GM23248 (cell line): ENCODE measurements around the gene CTRL. TPM values are rescaled to one million over a fixed set of nuclear protein-coding genes. Genes with fewer than 3 reads are reported as not detected.

ENCODE experiments used
- DNase-seq: peaks from one replicate; pipeline ENCODE4 v3.0.0-alpha.2; 2015
- H2AFZ ChIP-seq: fragments of 200-600 bp; sonication (generic); 2 replicates; pipeline ENCODE4 v1.6.1; 2016; ENCODE audit warnings: antibody characterized with exemption
- H3F3A ChIP-seq: fragments of 200-600 bp; sonication (generic); 2 replicates; pipeline ENCODE4 v1.6.1; 2016; ENCODE audit warnings: mild to moderate bottlenecking, antibody characterized with exemption, mixed run types; ENCODE audit not compliant: insufficient read depth
- H3K27ac ChIP-seq: fragments of 200-600 bp; sonication (generic); 2 replicates; pipeline ENCODE4 v1.5.1; 2016; ENCODE audit warnings: mild to moderate bottlenecking
- H3K27me3 ChIP-seq: fragments of 200-600 bp; sonication (generic); replicated peaks from 2 replicates; pipeline ENCODE4 v1.6.1; 2016; ENCODE audit warnings: mild to moderate bottlenecking; ENCODE audit not compliant: insufficient read depth
- H3K36me3 ChIP-seq: fragments of 200-600 bp; sonication (generic); 2 replicates; pipeline ENCODE4 v1.6.1; 2016; ENCODE audit warnings: low read depth, mild to moderate bottlenecking
- H3K4me1 ChIP-seq: fragments of 200-600 bp; sonication (generic); 2 replicates; pipeline ENCODE4 v1.6.1; 2016; ENCODE audit warnings: mild to moderate bottlenecking; ENCODE audit not compliant: insufficient read depth
- H3K4me2 ChIP-seq: fragments of 200-600 bp; sonication (generic); one replicate; pipeline ENCODE4 v1.6.1; 2016; ENCODE audit warnings: mild to moderate bottlenecking; ENCODE audit not compliant: unreplicated experiment
- H3K4me3 ChIP-seq: fragments of 200-600 bp; sonication (generic); 2 replicates; pipeline ENCODE4 v1.5.1; 2016; ENCODE audit warnings: mild to moderate bottlenecking
- H3K79me2 ChIP-seq: fragments of 200-600 bp; sonication (generic); 2 replicates; pipeline ENCODE4 v1.6.1; 2016; ENCODE audit warnings: mild to moderate bottlenecking; ENCODE audit not compliant: insufficient read depth
- H3K9ac ChIP-seq: fragments of 200-600 bp; sonication (generic); 2 replicates; pipeline ENCODE4 v1.6.1; 2016; ENCODE audit warnings: mild to moderate bottlenecking
- H3K9me2 ChIP-seq: fragments of 200-600 bp; sonication (generic); 2 replicates; pipeline ENCODE4 v1.6.1; 2016; ENCODE audit warnings: mixed run types, mild to moderate bottlenecking, moderate library complexity; ENCODE audit not compliant: insufficient read depth
- H3K9me3 ChIP-seq: fragments of 200-600 bp; sonication (generic); one replicate; pipeline ENCODE4 v1.6.1; 2017; ENCODE audit warnings: low read depth
- H4K20me1 ChIP-seq: fragments of 200-600 bp; sonication (generic); 2 replicates; pipeline ENCODE4 v1.6.0; 2016; ENCODE audit not compliant: insufficient read depth
- EZH2 ChIP-seq: fragments of 200-600 bp; sonication (generic); IDR thresholded peaks from 2 replicates; pipeline ENCODE4 v1.6.1; 2018; ENCODE audit warnings: antibody characterized with exemption, mild to moderate bottlenecking; ENCODE audit not compliant: insufficient read depth, poor library complexity, severe bottlenecking
- EZH2phosphoT487 ChIP-seq: fragments of 200-600 bp; sonication (generic); IDR thresholded peaks from 2 replicates; pipeline ENCODE4 v1.6.1; 2018; ENCODE audit warnings: antibody characterized with exemption, moderate library complexity, mild to moderate bottlenecking, low read depth; ENCODE audit not compliant: insufficient read depth
- WGBS, 2 experiments: methylation state at CpG; one replicate each; pipeline ENCODE4 v1.1.6; 2015 to 2017; ENCODE audit warnings: low lambda C conversion rate in 2 of 2, low coverage in 1 of 2; ENCODE audit errors: missing lambda C conversion rate in 2 of 2; 5-methylcytosine and 5-hydroxymethylcytosine counted together
- in situ Hi-C: fragments of 300-500 bp; cut with MboI; formaldehyde crosslinking; loops from 2 replicates; pipeline ENCODE4 v1.15.0; 2020
- polyA plus RNA-seq: library from polyadenylated mRNA; unstranded; fragments of >200 nt; fragmentation: Nextera tagmentation; extraction: Ambion mirVana; gene quantifications from 2 replicates; pipeline ENCODE4 v1.2.1, GENCODE V29; 2016
- total RNA-seq: library from RNA; depleted of rRNA; stranded (reverse); fragments of >200 nt; shearing (Covaris generic); gene quantifications from 2 replicates; pipeline ENCODE4 v1.2.3, GENCODE V29; 2014

The CTRL gene
- total and polyA plus RNA-seq, 2 experiments from 2014 or later = 3.8 TPM; not detected in 1

DNA sequence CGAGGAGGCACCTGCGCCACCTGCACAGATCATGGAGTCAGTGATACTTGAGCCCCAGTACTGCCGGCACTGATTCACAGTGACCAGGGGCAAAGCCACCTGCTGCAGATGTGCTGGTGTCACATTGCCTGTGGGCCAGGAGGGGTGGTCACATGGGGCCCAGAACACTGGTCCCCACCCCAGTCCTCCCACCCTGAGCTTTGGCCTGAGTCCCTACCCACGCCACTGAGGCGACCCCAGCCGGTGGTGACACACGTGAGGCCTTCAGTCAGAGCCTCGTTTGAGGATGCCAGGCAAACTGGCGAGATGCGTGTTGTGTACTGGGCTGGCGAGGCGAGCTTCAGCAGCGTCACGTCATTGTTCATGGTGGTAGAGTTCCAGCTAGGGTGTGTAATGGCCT, 1.5 kb downstream of the CTRL start:
- in situ Hi-C loops = no loop called here
- TF ChIP-seq EZH2phosphoT487 (no peak), EZH2 (no peak)
- WGBS, 2 experiments = 89 to 91% methylated on average over 14 of the region's 14 CpGs

GRCh38 chr16:67928561-67929364, 2.9 kb downstream of the CTRL start:
- no peaks in the 10 kb centered on the region for H3K36me3 ChIP-seq
- no peaks in the 10 kb centered on the region for H3K4me1 ChIP-seq
- H3K4me3 ChIP-seq = no peak overlapping the region
- DNase-seq = peak; percentile 78
- H3K4me2 ChIP-seq = no peak overlapping the region
- 27 to 36% methylated on average over 15 to 16 of the region's 16 CpGs for WGBS, 2 experiments
- no peaks in the 10 kb centered on the region for H3F3A ChIP-seq
- H3K27ac ChIP-seq = no peak overlapping the region
- in situ Hi-C loops = loop anchor here (10.0 kb wide), 1 partner anchor 114 kb away; no protein-coding TSS in a partner anchor
- no peaks in the 10 kb centered on the region for H4K20me1 ChIP-seq
- no peaks in the 10 kb centered on the region for H3K9me2 ChIP-seq
- no peaks in the 10 kb centered on the region for H3K9me3 ChIP-seq
- peaks cover 8% of the 10 kb centered on the region; the same call in 1 of the 2 replicates for H3K79me2 ChIP-seq
- H3K9ac ChIP-seq = no peak overlapping the region
- no peak overlapping the region for H2AFZ ChIP-seq
- TF ChIP-seq EZH2phosphoT487 (no peak), EZH2 (no peak)
- H3K27me3 ChIP-seq = no peaks in the 10 kb centered on the region

More for the DNA sequence above, 1.5 kb downstream of the CTRL start:
- Histone ChIP-seq H3F3A (no peaks in the 10 kb centered on the region), H3K27ac (no peak overlapping the region), H3K36me3 (no peaks in the 10 kb centered on the region), H3K4me2 (no peak overlapping the region), H3K79me2 (peaks cover 8% of the 10 kb centered on the region; the same call in 1 of the 2 replicates), H3K9ac (no peak overlapping the region), H4K20me1 (no peaks in the 10 kb centered on the region), H3K9me3 (no peaks in the 10 kb centered on the region), H2AFZ (no peak overlapping the region), H3K9me2 (no peaks in the 10 kb centered on the region), H3K4me1 (0 out of 2 replicates have a peak, but pooled peaks cover 6% of the 10 kb centered on the region), H3K4me3 (no peak overlapping the region), H3K27me3 (no peaks in the 10 kb centered on the region)
- no peak for DNase-seq

DNA sequence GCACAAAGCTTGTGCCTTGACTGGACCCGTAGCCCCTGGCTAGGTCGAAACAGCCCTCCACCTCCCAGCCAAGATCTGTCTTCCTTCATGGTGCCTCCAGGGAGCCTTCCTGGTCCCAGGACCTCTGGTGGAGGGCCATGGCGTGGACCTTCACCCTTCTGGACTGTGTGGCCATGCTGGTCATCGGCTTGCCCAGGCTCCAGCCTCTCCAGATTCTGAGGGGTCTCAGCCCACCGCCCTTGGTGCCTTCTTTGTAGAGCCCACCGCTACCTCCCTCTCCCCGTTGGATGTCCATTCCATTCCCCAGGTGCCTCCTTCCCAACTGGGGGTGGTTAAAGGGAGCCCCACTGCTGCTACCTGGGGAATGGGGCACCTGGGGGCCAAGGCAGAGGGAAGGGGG, 3.5 kb downstream of the CTRL start:
- TF ChIP-seq EZH2 (no peak), EZH2phosphoT487 (no peak)
- H3K9me3 ChIP-seq = no peaks in the 10 kb centered on the region
- H3K79me2 ChIP-seq = peaks cover 8% of the 10 kb centered on the region; the same call in 1 of the 2 replicates
- H3K27me3 ChIP-seq = no peaks in the 10 kb centered on the region
- 55 to 60% methylated on average over 7 of the region's 7 CpGs for WGBS, 2 experiments
- in situ Hi-C loops = loop anchor here (10.0 kb wide), 1 partner anchor 113 kb away; no protein-coding TSS in a partner anchor
- H3K9ac ChIP-seq = no peak overlapping the region
- no peaks in the 10 kb centered on the region for H3K9me2 ChIP-seq
- no peak overlapping the region for H3K27ac ChIP-seq
- H3K36me3 ChIP-seq = no peaks in the 10 kb centered on the region
- no peak overlapping the region for H3K4me3 ChIP-seq
- H4K20me1 ChIP-seq = no peaks in the 10 kb centered on the region
- H2AFZ ChIP-seq = no peak overlapping the region
- H3K4me2 ChIP-seq = no peak overlapping the region
- no peak for DNase-seq
- H3K4me1 ChIP-seq = no peaks in the 10 kb centered on the region
- no peaks in the 10 kb centered on the region for H3F3A ChIP-seq

GRCh38 chr16:67927131-67927941, 4.3 kb downstream of the CTRL start:
- Histone ChIP-seq H3K27me3 (no peaks in the 10 kb centered on the region), H3K4me2 (no peak overlapping the region), H3K9me2 (no peaks in the 10 kb centered on the region), H3K4me3 (no peak overlapping the region), H3K27ac (no peak overlapping the region), H4K20me1 (no peaks in the 10 kb centered on the region), H3K4me1 (no peaks in the 10 kb centered on the region), H3F3A (no peaks in the 10 kb centered on the region), H3K9me3 (no peaks in the 10 kb centered on the region), H3K79me2 (peaks cover 12% of the 10 kb centered on the region), H2AFZ (no peak overlapping the region), H3K9ac (no peak overlapping the region), H3K36me3 (no peaks in the 10 kb centered on the region)
- in situ Hi-C loops = loop anchor here (10.0 kb wide), 1 partner anchor 113 kb away; no protein-coding TSS in a partner anchor
- 92% methylated on average over 22 of the region's 22 CpGs for WGBS, 2 experiments
- TF ChIP-seq EZH2 (no peak), EZH2phosphoT487 (no peak)
- no peak for DNase-seq
